GM18909 (cell line): ENCODE measurements around the gene CYP1A1.

Source experiments
- ATAC-seq: cut with Tn5 transposase; IDR thresholded peaks from one replicate; pipeline ENCODE4 v1.9.1; 2021; ENCODE audit warnings: mild to moderate bottlenecking; ENCODE audit not compliant: unreplicated experiment, poor library complexity

CYP1A1 gene, protein sequence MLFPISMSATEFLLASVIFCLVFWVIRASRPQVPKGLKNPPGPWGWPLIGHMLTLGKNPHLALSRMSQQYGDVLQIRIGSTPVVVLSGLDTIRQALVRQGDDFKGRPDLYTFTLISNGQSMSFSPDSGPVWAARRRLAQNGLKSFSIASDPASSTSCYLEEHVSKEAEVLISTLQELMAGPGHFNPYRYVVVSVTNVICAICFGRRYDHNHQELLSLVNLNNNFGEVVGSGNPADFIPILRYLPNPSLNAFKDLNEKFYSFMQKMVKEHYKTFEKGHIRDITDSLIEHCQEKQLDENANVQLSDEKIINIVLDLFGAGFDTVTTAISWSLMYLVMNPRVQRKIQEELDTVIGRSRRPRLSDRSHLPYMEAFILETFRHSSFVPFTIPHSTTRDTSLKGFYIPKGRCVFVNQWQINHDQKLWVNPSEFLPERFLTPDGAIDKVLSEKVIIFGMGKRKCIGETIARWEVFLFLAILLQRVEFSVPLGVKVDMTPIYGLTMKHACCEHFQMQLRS

DNA sequence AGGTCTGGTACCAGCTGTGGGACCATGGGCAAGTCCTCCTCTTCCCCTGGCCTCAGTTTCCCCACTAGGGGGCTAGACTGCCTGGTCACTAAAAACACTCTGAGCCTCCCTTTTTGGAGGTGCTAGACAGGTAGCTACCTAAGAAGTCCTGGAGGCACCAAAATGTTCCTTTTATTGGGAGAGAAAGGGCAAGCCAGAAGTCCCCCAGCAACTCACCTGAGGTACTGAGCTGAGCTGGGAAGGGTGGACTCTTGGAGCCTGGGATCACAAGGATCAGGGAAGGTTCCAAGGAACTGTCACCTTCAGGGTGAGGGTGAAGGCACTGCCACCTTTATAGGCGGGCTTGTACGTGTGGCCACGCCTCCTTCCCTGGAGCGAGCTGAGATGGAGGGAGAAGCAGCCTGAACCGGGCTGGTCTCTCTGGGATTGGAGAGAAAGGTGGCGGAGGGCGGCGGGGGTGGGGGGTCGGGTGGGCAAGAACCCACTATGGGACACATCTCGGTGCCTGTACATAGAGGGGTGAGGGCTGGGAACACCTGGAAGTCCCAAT is at the start of gene CYP1A1:
CYP1A1 (minus strand) TSS at position 304 of the 550 bp plus-strand sequence. CDS start 2,431 bp downstream, outside the sequence.
- no peak for ATAC-seq

DNA sequence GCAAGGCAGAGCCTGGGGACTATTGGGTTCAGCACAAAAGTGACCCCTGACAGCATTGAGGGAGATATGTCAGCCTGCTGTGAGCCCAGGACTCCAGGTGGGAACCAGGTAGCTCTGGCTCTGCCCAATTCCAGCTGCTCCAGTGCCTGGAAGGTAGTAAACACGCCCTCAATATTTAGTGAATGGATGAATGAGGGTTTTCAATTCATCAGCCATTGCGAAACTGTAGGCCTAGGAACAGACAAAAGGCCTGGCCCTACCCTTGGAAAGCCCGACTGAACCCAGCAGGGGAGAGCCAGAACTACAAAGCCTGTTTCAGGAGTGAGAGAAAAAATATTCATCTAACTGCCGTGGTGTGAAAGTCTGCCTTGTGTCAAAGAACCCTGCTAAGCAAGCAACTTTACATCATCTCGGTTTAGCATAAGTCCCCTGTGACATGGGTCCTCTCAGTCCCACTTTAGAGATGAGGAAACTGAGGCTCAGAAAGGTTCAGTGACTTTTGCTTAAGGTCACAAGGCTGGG is 48.5 kb upstream of the CYP1A1 start:
- no peak for ATAC-seq

DNA sequence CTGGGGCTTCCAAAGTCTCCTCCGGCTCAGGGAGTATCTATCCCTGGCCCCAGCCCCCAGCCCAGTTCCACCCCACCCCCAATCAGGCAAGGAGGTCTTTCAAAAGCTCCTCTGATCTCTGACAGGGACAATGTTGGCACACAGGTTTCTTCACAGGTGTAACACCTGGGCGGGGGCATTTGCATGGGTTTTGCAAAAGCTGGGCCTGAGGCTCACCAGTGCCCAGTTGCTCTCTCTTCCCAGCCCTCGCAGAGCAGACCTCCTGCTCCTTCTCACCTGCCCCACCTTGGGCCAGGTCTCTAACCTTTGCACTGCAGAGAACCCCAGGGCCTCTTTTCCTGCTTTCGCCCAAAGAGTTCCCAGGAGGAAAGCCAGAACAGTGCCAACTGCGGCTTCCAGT is 48.0 kb upstream of the CYP1A1 start:
- ATAC-seq = no peak

DNA sequence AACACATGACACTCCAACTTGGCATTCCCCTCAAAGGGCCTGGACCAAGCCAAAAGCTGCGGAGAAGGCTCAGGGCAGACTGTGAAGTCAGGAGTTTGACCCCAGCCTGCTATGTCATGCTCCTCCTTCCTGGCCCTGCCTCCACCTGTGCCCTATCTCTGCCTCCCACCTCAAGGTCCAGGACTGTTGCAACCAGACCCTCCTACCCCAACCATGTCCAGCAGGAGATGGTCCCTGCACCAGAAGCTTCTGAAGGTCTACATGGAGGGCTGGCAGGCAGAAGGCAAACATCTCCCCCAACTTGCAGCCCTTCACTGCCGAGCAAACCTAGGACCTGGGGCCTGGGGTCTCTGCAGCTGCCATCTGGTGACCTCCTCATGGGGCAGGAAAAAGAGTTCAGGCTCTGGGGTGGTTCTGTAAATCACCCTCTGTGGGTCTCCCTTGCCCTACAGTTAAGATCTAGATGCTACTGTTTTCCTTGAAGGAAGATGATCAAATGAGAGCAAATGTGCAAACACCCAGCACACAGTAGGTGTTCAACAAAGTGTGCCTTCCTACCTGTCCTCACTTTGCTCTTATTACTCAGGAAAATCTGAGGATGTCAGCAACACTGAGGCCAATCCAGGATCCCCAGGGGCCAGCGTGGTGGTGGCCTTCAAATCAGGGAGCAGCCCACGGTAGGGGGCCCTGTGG is 45.0 kb upstream of the CYP1A1 start:
- ATAC-seq = no peak

DNA sequence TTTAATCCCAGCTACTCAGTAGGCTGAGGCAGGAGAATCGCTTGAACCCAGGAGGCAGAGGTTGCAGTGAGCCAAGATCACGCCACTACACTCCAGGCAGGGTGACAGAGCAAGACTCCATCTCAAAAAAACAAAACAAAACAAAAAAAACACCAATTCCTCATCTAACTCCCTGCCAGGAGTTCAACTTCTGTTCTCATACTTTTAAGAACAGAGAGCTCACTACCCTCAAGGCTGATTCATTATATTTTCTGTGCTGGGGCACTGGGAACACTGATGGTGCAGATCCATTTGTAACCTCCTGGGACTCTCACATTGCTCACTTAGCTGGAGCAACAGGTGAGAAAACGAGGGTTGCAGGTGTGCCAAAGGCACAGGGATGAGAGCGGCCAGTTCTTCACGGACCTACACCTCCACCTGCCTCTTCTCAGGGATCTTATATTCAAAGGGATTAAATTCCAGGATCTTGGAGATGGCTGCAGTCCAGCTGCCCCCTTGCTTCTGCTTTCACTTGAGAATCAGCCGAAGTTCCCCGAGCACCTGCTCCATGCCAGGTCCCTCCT is 44.2 kb upstream of the CYP1A1 start:
- no peak for ATAC-seq

DNA sequence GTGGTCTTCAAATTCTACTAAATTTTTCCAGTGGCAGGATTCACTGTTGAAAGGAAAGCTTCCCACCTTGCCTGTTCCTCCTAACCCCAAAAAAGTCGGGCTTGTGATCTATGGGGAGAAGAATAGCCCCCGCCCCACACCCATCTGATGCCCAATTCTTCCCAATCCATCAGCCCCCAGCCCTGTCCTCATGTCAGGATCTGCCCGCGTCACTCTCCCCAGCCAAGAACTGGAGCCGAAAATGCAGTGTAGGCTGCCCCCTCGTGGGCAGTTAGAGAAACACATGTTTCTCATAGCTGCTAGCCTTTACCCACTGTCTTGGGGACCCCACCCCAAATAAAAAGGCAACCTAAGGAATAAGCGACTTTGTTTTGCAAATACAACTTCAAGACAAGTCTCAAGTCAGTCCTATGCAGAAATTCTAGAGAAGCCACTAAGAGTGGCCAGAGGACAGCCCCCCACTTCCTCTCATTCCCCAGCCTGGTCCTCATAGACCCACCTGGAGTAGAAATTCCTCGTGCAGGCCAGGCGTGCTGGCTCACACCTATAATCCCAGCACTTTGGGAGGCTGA is 43.5 kb upstream of the CYP1A1 start:
- ATAC-seq = no peak

DNA sequence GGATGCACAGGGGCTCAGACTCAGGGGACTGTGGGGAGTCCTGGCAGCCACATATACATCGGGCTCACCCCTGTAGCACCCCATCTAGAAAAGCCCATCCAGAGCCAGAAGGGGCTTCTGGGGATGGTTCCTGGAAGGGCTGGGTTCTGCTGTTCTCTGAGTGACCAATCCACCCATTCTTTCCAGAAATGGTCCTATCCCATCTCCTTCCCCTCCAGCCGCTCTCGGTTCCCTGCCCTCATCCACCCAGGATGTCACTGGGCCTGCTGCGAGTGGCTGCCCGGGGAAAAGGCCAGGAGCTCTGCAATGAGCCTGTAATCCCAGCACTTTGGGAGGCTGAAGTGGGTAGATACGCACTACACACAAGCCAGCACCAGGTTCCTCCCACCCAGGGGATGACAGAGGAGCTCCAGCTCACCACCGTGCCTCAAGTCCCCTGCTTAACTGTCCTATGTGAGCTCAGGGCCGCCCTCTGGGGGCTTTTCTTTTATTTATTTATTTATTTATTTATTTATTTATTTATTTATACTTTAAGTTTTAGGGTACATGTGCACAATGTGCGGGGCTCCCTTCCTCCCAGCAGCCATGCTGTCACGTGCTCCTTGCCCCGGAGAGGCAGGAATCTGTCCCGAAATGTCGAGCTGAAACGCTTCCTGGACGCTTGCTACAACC is 42.9 kb upstream of the CYP1A1 start:
- no peak for ATAC-seq

DNA sequence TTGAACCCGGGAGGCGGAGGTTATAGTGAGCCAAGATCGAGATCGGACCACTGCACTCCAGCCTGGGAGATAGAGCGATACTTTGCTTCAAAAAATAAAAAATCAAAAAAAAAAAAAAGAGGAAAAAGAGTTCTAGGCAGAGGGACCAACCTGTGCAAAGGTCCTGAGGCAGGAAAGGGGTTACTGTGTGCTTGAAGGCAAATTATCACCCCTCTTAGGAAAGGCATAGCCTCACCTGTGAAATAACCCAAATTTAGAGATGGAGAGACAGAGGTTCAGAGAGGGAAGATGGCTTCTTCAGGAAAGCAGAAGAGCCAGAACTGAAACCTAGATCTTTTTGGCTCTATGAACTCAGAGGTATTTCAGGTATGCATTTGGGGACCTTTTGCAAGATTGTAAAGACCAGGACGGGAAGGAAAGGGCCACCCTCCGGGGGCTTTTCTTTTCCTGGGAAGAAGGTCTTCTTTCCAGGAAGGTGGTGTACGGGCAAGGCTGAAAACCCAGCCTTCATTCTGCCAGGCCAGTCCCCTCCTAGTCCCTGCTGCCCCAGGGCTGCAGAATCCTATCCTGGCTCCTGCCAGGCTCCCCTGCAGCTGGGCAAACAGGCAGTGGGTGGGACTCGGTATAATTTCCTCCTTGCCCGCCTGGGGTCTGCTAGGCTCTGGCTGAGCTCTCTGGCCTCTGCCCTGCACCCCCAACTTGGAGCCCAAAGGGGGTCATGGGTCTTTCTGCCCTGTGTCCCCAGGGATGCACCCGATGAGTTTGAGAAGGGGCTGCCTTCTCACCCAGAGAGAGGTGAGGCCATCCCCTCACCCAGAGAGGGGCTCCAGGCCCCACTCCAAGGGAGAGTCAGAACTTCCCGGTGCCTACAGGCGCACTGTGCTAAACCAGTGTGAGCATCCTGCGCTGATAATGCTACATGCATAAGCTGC is 42.1 kb upstream of the CYP1A1 start:
- no peak for ATAC-seq

DNA sequence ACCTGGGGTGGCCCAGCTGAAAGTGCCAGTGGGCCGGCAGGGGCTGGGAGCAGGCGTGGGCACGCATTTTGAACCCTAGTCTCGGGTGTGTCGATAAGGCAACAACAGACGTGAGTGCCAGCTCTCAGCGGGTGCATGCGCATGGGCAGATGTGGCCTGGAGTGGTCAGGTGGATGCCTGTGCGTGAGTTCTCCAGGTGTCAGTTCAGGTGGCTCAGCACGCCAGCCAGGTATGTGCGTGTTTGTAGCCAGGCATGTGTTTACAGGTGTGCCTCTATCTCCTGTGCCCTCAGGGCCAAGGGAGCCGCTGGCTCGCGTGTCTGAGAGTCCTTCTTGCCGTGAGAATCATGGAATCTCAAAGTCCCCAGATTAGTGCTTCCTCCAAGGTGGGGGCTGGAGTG is 38.1 kb upstream of the CYP1A1 start:
- no peak for ATAC-seq

DNA sequence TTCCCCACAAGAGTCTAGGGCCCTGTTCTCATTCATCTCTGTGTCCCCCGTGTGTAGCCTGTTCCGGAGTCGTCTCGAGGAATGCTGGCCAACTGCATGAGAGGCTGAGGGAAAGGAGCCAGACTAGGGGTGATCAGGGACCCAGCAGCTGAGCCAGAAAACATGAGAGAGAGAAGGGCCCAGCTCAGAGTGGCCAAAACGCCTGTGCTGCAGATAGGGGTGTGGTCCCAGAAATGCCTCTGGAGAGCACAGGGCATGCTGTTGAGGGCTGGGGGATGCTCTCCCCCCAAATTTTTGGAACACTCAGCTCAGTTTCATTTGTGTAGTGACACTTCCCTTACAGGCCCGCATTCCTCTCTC is 37.4 kb upstream of the CYP1A1 start:
- no peak for ATAC-seq

DNA sequence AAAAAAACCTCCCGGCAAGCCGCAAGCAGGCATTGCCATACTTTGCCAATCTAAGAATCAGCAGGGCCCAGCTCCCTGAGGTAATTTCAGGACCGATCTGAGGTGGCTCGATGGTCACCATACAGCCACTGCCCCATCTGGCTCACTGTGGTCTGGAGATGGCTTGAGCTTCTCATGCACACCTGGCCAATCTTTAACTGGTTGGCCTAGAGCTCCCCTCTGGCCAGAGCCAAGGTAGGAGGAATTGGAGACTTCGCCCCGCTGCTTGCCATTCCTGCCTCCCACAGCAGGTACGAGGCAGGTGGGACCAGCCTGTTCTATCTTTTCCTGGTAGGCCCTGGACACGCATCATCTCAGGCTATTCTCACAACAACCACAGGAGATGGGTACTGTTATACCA is 33.4 kb upstream of the CYP1A1 start:
- ATAC-seq = no peak

DNA sequence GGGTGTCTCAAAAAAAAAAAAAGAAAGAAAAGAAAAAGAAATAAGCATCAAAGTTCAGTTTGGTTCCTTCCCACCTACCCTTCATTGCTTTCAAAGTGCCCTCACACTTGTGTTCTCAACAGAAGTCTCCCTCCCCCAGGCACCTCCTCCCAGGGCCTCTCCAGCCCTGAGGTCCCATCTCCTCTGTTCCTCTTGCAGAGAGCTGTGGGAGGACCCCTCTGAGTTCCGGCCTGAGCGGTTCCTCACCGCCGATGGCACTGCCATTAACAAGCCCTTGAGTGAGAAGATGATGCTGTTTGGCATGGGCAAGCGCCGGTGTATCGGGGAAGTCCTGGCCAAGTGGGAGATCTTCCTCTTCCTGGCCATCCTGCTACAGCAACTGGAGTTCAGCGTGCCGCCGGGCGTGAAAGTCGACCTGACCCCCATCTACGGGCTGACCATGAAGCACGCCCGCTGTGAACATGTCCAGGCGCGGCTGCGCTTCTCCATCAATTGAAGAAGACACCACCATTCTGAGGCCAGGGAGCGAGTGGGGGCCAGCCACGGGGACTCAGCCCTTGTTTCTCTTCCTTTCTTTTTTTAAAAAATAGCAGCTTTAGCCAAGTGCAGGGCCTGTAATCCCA is 29.4 kb upstream of the CYP1A1 start:
- ATAC-seq = no peak

DNA sequence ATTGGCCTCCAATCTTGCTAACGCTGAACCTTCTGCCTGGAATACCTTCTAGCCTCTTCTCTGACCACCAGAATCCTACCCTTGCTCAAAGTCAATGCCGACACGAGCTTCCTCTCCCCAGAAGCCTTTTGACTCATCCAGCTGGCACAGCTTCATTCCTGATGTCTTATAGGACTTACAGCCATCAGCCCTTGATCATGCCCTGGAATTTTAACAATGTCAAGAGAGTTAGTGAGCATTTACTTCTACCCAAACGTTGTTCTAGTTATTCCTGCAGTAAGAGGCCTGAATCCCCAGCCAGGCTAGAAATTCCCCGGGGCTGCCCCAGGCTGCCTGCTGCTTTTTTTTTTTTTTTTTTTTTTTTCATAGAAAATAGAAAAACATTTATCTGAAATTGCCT is 27.2 kb upstream of the CYP1A1 start:
- ATAC-seq = no peak

DNA sequence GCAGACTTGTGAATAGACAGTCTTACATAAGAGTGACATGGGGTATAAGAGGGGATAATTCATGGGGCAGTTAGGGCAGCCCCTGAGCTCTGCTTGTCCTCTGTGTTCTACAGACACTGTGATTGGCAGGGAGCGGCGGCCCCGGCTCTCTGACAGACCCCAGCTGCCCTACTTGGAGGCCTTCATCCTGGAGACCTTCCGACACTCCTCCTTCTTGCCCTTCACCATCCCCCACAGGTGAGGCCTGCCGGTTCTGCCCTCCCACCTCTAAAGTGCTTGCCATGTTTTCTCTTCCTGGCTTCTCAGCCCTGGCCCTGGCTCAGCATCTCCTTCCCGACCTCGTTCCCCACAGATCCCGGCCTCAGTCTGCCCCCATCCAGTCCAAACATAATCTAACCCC is 26.7 kb upstream of the CYP1A1 start:
- ATAC-seq = no peak

DNA sequence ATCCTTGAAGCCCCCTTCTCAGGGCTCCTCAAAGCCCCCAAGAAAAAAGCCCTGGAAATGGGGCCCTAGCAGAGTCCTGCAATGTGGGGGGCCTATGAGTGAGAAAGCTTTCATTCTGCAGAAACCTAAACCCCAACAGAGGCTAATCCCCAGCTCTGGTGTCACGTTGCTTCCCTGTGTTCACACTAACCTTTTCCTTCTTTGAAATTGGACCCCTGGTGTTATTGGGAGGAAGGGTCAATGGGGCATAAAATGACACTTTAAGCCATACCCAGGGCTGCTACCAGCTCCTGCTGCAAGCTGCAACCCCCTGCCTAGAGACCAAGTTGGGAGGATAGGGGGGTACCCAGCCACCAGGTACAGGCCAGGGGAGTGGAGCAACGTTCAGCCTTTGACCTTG is 25.4 kb upstream of the CYP1A1 start:
- ATAC-seq = no peak

DNA sequence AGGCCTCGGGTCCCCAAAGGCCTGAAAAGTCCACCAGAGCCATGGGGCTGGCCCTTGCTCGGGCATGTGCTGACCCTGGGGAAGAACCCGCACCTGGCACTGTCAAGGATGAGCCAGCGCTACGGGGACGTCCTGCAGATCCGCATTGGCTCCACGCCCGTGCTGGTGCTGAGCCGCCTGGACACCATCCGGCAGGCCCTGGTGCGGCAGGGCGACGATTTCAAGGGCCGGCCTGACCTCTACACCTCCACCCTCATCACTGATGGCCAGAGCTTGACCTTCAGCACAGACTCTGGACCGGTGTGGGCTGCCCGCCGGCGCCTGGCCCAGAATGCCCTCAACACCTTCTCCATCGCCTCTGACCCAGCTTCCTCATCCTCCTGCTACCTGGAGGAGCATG is 24.5 kb upstream of the CYP1A1 start:
- ATAC-seq = no peak

DNA sequence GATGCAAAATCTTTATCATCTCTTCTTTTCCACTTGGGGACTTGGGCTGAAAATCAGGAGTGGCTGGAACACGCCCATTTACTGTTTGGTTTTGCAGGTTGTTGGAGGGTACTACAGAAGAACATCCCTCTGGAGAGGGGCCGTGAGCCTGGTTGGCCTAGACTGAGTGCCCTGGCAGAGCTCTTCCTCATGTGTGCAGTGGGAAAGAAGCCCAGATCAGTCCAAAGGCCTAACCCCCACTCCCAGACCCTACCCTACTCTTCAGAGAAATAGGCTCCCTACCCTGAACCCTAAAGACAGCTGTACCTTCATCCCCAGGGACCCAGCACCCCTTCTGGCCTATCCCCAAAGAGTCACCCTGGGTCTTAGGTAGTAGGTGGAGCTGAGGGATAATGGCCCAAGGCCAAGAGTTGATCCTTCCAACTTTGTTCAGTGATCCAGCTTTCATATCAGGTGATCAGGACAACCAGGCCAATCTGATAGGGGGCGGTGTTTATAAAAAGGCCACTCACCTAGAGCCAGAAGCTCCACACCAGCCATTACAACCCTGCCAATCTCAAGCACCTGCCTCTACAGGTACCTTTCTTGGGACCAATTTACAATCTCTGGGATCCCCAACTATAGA is 23.1 kb upstream of the CYP1A1 start, which contains the start of gene CYP1A2:
CYP1A2 (plus strand) TSS at position 524 of the 625 bp plus-strand sequence. CDS start 894 bp downstream, outside the sequence.
- no peak for ATAC-seq

DNA sequence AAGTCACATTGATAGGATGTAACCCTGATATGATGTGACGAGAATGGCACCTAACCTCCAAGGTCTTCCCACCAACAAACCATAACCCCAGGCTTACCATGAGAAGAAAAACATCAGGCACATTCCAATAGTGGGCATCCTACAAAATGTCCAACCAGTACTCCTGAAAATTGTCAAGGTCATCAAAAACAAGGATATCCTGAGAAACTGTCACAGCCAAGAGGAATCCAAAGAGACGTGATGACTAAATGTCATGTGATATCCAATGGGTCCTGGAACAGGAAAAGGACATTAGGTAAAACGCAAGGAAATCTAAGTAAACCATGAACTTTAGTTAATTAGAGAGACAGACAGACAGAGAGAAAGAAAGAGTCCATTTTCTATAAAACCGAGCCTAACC is 21.1 kb upstream of the CYP1A1 start:
- ATAC-seq = no peak
